ENCODE measurements around the gene OSBPL1A. TPM values are rescaled to one million over a fixed set of nuclear protein-coding genes. Genes with fewer than 3 reads are reported as not detected.

Gene OSBPL1A
- total and polyA plus RNA-seq, 2 of the 8 experiments (the other 6 are each of a cell fraction or from before 2014, with no cell fraction given), result 53.2 to 74.9 TPM

GRCh38 chr18:24263050-24263449, 134.6 kb downstream of the OSBPL1A start:
- no peaks in the 10 kb centered on the region; the same call in 1 of the 2 replicates for H3K23me2 ChIP-seq (ENCODE audit: low read depth, low read length)
- H3K36me3 ChIP-seq (ENCODE audit: control insufficient read depth in 2 of 4, insufficient read depth in 4 of 4, low read length in 3 of 4), result no peaks in the 10 kb centered on the region
- peaks cover 0 to 1% of the 10 kb centered on the region in 2 experiments for H4K20me1 ChIP-seq (replicated peaks in 1 of 2; ENCODE audit: control insufficient read depth in 1 of 2, insufficient read depth in 2 of 2, low read length in 2 of 2)
- no peak overlapping the region for H2BK120ac ChIP-seq (replicated peaks; ENCODE audit: low read depth, low read length)
- H3K56ac ChIP-seq (replicated peaks; ENCODE audit: insufficient read length, low read depth, low read length), result no peak overlapping the region
- H3K27me3 ChIP-seq (replicated peaks in 1 of 4; ENCODE audit: control insufficient read depth in 3 of 4, extremely low read depth in 1 of 4, insufficient read depth in 3 of 4, low read length in 3 of 4), result no peaks in the 10 kb centered on the region
- no peak overlapping the region for H3K4me3 ChIP-seq (ENCODE audit: extremely low read depth in 1 of 4, insufficient read depth in 2 of 4, low read depth in 3 of 4, low read length in 4 of 4)
- peaks cover 3% of the 10 kb centered on the region for H3K79me1 ChIP-seq (ENCODE audit: low read depth, low read length)
- DNase-seq (ENCODE audit: low read depth in 1 of 2, low spot score in 2 of 2), result no peak
- H3K4me1 ChIP-seq (replicated peaks in 1 of 4; ENCODE audit: control insufficient read depth in 3 of 4, insufficient read depth in 4 of 4, low read length in 3 of 4), result peaks cover 3 to 12% (median 6%) of the 10 kb centered on the region in 4 experiments; a peak in 5 of 7 replicates
- H3K79me2 ChIP-seq (ENCODE audit: control insufficient read depth in 1 of 2, insufficient read depth in 2 of 2, low read length in 2 of 2), result peaks cover 0 to 74% of the 10 kb centered on the region in 2 experiments; a peak in 3 of 4 replicates
- H3K4me2 ChIP-seq (ENCODE audit: insufficient read depth in 1 of 2, low read depth in 2 of 2, low read length in 2 of 2), result no peak overlapping the region
- TF ChIP-seq PHF8 (conservative IDR thresholded peaks at IDR 0.05; ENCODE audit: low read depth, low read length) (no peak), BRCA1 (IDR thresholded peaks at IDR 0.05; ENCODE audit: low read depth, low read length) (no peak), JUN (IDR thresholded peaks at IDR 0.05; ENCODE audit: low read depth, low read length) (no peak), CTCF (IDR thresholded peaks at IDR 0.05; ENCODE audit: control extremely low read depth in 1 of 3, insufficient read depth in 1 of 3, low read depth in 1 of 3, low read length in 3 of 3) (no peak), RFX5 (IDR thresholded peaks at IDR 0.05; ENCODE audit: borderline replicate concordance, low read depth, low read length) (no peak), RXRA (IDR thresholded peaks at IDR 0.05; ENCODE audit: insufficient read depth, low read depth, low read length) (no peak), EZH2 (IDR thresholded peaks at IDR 0.05; ENCODE audit: low read depth, low read length, severe bottlenecking) (no peak), BACH1 (IDR thresholded peaks at IDR 0.05; ENCODE audit: low read length) (no peak), EP300 (IDR thresholded peaks at IDR 0.05; ENCODE audit: borderline replicate concordance in 1 of 2, low read depth in 2 of 2, low read length in 2 of 2) (no peak), KDM1A (IDR thresholded peaks at IDR 0.05; ENCODE audit: borderline replicate concordance, low read length) (no peak)
- no peak overlapping the region for H4K91ac ChIP-seq (replicated peaks; ENCODE audit: insufficient read length, low read length)
- ChIA-PET POLR2A (ENCODE audit: partially characterized antibody) (interaction anchor here (1.3 to 2.3 kb wide), 2 partner anchors 8 to 125 kb away, joined by 4 to 12 read pairs; partner anchors contain the start of gene CABYR), CTCF (ENCODE audit: partially characterized antibody) (interaction anchor here (0.7 to 0.9 kb wide), 2 partner anchors 16 to 29 kb away, joined by 3 read pairs; no protein-coding TSS in a partner anchor)
- no peak for FAIRE-seq
- H2AK5ac ChIP-seq (ENCODE audit: low read depth, low read length), result no peak overlapping the region
- no peak overlapping the region for H3K18ac ChIP-seq (ENCODE audit: extremely low read depth, low read length)
- no peak overlapping the region for H3K4ac ChIP-seq (replicated peaks; ENCODE audit: insufficient read length, low read depth, low read length)
- WGBS, 2 experiments (ENCODE audit: extremely low coverage in 1 of 2, insufficient coverage in 1 of 2, insufficient read length in 1 of 2, insufficient replicate concordance in 2 of 2, low coverage in 1 of 2, low lambda C conversion rate in 2 of 2, missing lambda C conversion rate in 1 of 2), result 96% methylated on average over 2 of the region's 2 CpGs; no CpG with 5 or more reads in 1 of the 2 experiments
- no peak overlapping the region for H4K8ac ChIP-seq (ENCODE audit: extremely low read depth, insufficient read depth, low read length)
- H3K9me3 ChIP-seq (ENCODE audit: insufficient read depth in 2 of 2, low read depth in 1 of 2, low read length in 1 of 2), result no peaks in the 10 kb centered on the region
- H2BK15ac ChIP-seq (ENCODE audit: low read length), result no peak overlapping the region
- H4K5ac ChIP-seq (ENCODE audit: insufficient read length, low read depth, low read length), result no peak overlapping the region
- no peak overlapping the region for H2BK20ac ChIP-seq (ENCODE audit: low read length)
- H2BK5ac ChIP-seq (ENCODE audit: low read depth, low read length), result no peak overlapping the region
- H3K9ac ChIP-seq (replicated peaks in 1 of 4; ENCODE audit: extremely low read depth in 1 of 4, low read depth in 3 of 4, low read length in 3 of 4), result no peak overlapping the region
- H3K14ac ChIP-seq (ENCODE audit: insufficient read length), result no peak overlapping the region
- no peak overlapping the region for H3K27ac ChIP-seq (ENCODE audit: low read depth, low read length)
- no peak overlapping the region for H2BK12ac ChIP-seq (ENCODE audit: low read depth, low read length)
- no peak overlapping the region for H3K23ac ChIP-seq (ENCODE audit: insufficient read length)
- H2AFZ ChIP-seq (ENCODE audit: low read length), result no peak overlapping the region
